SU-DHL-6 (cell line): ENCODE measurements around the gene AEBP1.

ENCODE experiments used
- H2AFZ ChIP-seq: fragments of 200-600 bp; sonication (generic); 2 replicates; pipeline ENCODE4 v1.6.1; 2014; ENCODE audit warnings: low read depth, mild to moderate bottlenecking, moderate library complexity, mixed read lengths, antibody characterized with exemption, low read length; ENCODE audit not compliant: severe bottlenecking
- H3F3A ChIP-seq: fragments of 200-600 bp; shearing (Covaris generic); 2 replicates; pipeline ENCODE4 v1.6.0; 2016; ENCODE audit warnings: antibody characterized with exemption, mild to moderate bottlenecking; ENCODE audit not compliant: insufficient read depth
- H3K27ac ChIP-seq: fragments of 200-600 bp; sonication (generic); 2 replicates; pipeline ENCODE4 v1.5.1; 2016; ENCODE audit warnings: low read depth, mild to moderate bottlenecking, low read length, moderate library complexity, mixed read lengths
- H3K27me3 ChIP-seq: fragments of 200-600 bp; sonication (generic), shearing (Covaris generic); 2 replicates; pipeline ENCODE4 v1.6.0; 2014; ENCODE audit warnings: mild to moderate bottlenecking, low read length
- H3K36me3 ChIP-seq: fragments of 200-600 bp; sonication (generic); 2 replicates; pipeline ENCODE4 v1.6.1; 2014; ENCODE audit warnings: mild to moderate bottlenecking, low read length, mixed read lengths
- H3K4me2 ChIP-seq: fragments of 300-600, 200-600 bp; shearing (Covaris generic), sonication (generic); 2 replicates; pipeline ENCODE4 v1.6.0; 2014; ENCODE audit warnings: low read length, low read depth, mild to moderate bottlenecking; ENCODE audit not compliant: poor library complexity, severe bottlenecking
- H3K4me3 ChIP-seq: fragments of 200-600 bp; sonication (generic); 2 replicates; pipeline ENCODE4 v1.5.1; 2014; ENCODE audit warnings: antibody characterized with exemption, low read length, mild to moderate bottlenecking, mixed read lengths; ENCODE audit not compliant: insufficient read depth, poor library complexity, severe bottlenecking
- H3K79me2 ChIP-seq: fragments of 200-600 bp; sonication (generic); 2 replicates; pipeline ENCODE4 v1.6.1; 2014; ENCODE audit warnings: mild to moderate bottlenecking, low read length, moderate library complexity; ENCODE audit not compliant: insufficient read depth
- H3K9ac ChIP-seq: fragments of 200-600 bp; sonication (generic); 2 replicates; pipeline ENCODE4 v1.7.0; 2014; ENCODE audit warnings: mild to moderate bottlenecking, low read length
- H3K9me2 ChIP-seq: fragments of 200-600 bp; sonication (generic); replicated peaks from 2 replicates; pipeline ENCODE4 v1.6.1; 2014; ENCODE audit warnings: low read length; ENCODE audit not compliant: insufficient read depth
- H3K9me3 ChIP-seq: fragments of 200-600 bp; sonication (generic); 2 replicates; pipeline ENCODE4 v1.6.1; 2014; ENCODE audit warnings: low read length, mixed read lengths; ENCODE audit not compliant: insufficient read depth
- H4K20me1 ChIP-seq: fragments of 200-600 bp; sonication (generic); 2 replicates; pipeline ENCODE4 v1.6.1; 2014; ENCODE audit warnings: low read depth, mild to moderate bottlenecking, antibody characterized with exemption, low read length, moderate library complexity, mixed read lengths
- EZH2phosphoT487 ChIP-seq: fragments of 200-600 bp; sonication (generic), shearing (Covaris generic); conservative IDR thresholded peaks from 2 replicates; pipeline ENCODE4 v1.6.1; 2018; ENCODE audit warnings: mild to moderate bottlenecking, antibody characterized with exemption, low read length, moderate library complexity, mixed read lengths
- TF ChIP-seq, protein P1 (sequence below): fragments of 200-600 bp; sonication (generic); IDR thresholded peaks from one replicate; pipeline ENCODE4 v1.5.1; 2017; ENCODE audit warnings: antibody characterized with exemption, mild to moderate bottlenecking, low read length, moderate library complexity; ENCODE audit not compliant: insufficient read depth, poor library complexity, severe bottlenecking

Gene AEBP1

GRCh38 chr7:44063894-44064651 is 40.1 kb upstream of the AEBP1 start:
- no peaks in the 10 kb centered on the region for H3K9me3 ChIP-seq
- H3K79me2 ChIP-seq: no peaks in the 10 kb centered on the region
- no peak overlapping the region for H3K9ac ChIP-seq
- H3K4me2 ChIP-seq: no peak overlapping the region
- H3F3A ChIP-seq: peaks cover 11% of the 10 kb centered on the region
- TF ChIP-seq, protein P1, sequence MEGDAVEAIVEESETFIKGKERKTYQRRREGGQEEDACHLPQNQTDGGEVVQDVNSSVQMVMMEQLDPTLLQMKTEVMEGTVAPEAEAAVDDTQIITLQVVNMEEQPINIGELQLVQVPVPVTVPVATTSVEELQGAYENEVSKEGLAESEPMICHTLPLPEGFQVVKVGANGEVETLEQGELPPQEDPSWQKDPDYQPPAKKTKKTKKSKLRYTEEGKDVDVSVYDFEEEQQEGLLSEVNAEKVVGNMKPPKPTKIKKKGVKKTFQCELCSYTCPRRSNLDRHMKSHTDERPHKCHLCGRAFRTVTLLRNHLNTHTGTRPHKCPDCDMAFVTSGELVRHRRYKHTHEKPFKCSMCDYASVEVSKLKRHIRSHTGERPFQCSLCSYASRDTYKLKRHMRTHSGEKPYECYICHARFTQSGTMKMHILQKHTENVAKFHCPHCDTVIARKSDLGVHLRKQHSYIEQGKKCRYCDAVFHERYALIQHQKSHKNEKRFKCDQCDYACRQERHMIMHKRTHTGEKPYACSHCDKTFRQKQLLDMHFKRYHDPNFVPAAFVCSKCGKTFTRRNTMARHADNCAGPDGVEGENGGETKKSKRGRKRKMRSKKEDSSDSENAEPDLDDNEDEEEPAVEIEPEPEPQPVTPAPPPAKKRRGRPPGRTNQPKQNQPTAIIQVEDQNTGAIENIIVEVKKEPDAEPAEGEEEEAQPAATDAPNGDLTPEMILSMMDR: no peak
- TF ChIP-seq EZH2phosphoT487: no peak
- H4K20me1 ChIP-seq: no peaks in the 10 kb centered on the region; the same call in 1 of the 2 replicates
- no peak overlapping the region for H3K4me3 ChIP-seq
- no peak overlapping the region for H3K27ac ChIP-seq
- no peak overlapping the region for H2AFZ ChIP-seq
- no peaks in the 10 kb centered on the region for H3K9me2 ChIP-seq
- peaks cover 7% of the 10 kb centered on the region; the same call in 1 of the 2 replicates for H3K36me3 ChIP-seq
- no peaks in the 10 kb centered on the region for H3K27me3 ChIP-seq

- H3K4me2 ChIP-seq: no peak overlapping the region
- 0 out of 2 replicates have a peak, but pooled peaks cover 4% of the 10 kb centered on the region for H3K36me3 ChIP-seq
- no peak overlapping the region for H3K9ac ChIP-seq
- no peaks in the 10 kb centered on the region for H3K27me3 ChIP-seq
- no peak for TF ChIP-seq EZH2phosphoT487
- TF ChIP-seq, protein P1: no peak
- no peak overlapping the region for H2AFZ ChIP-seq
- H3K4me3 ChIP-seq: no peak overlapping the region
- no peaks in the 10 kb centered on the region for H3K9me3 ChIP-seq
- peaks cover 13% of the 10 kb centered on the region for H3F3A ChIP-seq
- H3K9me2 ChIP-seq: no peaks in the 10 kb centered on the region
- peaks cover 3% of the 10 kb centered on the region; the same call in 1 of the 2 replicates for H4K20me1 ChIP-seq
- H3K79me2 ChIP-seq: no peaks in the 10 kb centered on the region
- H3K27ac ChIP-seq: no peak overlapping the region
Observed at GRCh38 chr7:44064791-44065430, 39.2 kb upstream of the AEBP1 start.

DNA sequence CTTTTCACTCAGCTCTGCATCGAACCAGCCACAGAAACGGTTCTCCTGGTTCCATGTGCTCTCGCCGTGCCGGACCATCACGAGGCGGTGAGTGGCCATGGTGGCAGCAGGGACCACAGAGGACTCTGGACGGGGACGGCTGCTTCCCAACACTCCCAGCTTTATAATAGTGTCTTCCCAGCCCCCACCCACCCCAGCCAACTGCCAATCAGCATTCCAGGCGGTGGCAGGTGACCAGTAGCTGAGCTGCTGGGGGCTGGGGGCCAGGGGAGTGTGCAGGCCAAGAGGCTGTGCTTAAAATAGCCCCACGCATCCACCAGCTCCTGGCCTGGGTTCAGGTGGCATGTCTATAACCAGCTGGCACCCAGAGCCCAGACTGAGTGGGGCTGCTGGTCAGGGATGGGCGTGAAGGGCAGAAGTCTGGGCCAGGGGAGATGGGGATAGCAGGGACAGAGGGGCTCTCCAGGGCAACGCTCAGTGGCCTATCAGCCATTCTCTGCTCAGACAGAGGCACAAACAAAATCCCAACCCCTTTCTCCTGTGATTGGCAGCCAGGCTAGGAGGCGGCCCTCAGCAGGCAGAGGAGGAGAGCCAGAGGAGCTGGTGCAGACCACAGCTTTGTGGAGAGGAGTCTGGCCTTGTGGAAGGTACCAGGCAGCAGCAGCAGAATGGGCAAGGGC is 38.6 kb upstream of the AEBP1 start, which contains the start of gene PGAM2:
Gene PGAM2 (minus strand): TSS at position 137 of the 680 bp plus-strand sequence. CDS start 38 bp downstream, at position 99.
- no peak within 1 kb of the TSS for H3K9ac ChIP-seq
- H3K9me2 ChIP-seq: no peaks in the 10 kb centered on the region
- peaks cover 4% of the 10 kb centered on the region; the same call in 1 of the 2 replicates for H4K20me1 ChIP-seq
- peaks cover 15% of the 10 kb centered on the region for H3F3A ChIP-seq
- TF ChIP-seq EZH2phosphoT487: no peak
- TF ChIP-seq, protein P1: no peak
- no peaks in the 10 kb centered on the region for H3K27me3 ChIP-seq
- H3K36me3 ChIP-seq: 0 out of 2 replicates have a peak, but pooled peaks cover 4% of the 10 kb centered on the region
- H3K27ac ChIP-seq: no peak within 1 kb of the TSS
- H3K4me2 ChIP-seq: no peak within 1 kb of the TSS
- no peaks in the 10 kb centered on the region for H3K79me2 ChIP-seq
- H2AFZ ChIP-seq: no peak within 1 kb of the TSS
- H3K9me3 ChIP-seq: no peaks in the 10 kb centered on the region
- no peak within 1 kb of the TSS for H3K4me3 ChIP-seq
